Pons (tissue), 1 donor: ENCODE data around the gene ADD3.

Source experiments
- DNase-seq: peaks from one replicate; pipeline ENCODE4 v3.0.0-alpha.2; 2016; ENCODE audit warnings: low spot score

The ADD3 gene

DNA sequence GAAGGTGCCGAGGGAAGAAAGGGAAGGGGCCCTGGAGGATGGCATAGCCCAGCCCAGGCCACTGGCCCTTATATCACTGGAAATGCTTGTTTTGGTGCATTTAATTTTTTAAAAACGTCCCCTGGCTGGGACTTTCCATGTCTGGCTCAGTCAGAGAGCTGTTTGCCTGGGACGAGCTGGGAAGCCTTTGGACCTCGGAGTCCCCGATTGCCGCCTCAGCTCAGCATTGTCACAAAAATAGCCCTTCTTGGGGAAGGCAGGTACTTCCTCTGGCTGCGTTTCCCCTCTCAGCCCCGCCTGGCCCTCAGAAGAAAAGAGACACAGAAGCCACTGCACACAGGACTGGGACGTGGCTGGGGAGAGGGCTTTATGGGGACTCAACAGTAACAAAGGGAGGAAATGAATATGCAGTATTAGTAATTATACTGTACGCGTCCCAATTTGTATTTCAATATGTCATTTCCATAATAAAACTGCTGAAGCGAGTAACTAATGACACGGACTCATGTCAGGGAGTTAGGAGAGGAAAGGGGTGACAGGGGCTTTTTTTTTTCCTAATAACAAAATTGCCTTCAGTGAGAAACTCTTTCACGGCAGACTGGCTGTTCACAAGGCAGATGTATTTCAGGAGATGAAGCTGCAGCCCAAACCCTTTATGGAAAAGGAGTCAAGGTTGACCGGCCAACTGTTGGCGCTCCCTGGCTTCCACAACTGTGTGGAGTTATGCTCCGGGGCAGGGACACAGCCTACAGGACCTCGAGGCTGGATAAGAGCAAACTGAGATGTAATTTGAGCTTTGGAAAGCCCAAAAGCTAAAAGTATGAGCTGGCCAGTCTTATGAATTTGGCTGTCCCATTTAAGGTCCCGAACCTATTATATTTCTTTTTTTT, 168.6 kb downstream of the ADD3 start:
- no peak for DNase-seq

DNA sequence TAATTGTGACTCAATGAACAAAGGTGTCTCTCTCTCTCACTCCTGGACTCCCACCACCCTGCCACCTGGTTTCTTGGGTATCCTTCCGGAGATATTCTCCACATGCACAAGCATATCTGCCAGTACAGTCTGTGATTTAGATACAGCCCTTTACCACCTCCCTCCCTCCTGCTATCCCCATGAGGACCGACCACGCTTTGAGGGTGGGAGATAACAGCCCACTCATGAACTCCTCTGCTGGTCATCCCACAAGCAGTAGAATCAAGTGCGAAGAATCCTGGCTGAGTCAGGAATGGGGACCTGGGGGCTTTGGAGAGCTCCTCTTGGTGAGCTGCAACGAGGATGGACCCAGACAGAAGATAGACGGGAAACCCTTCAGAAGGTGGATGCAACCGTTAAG, 171.4 kb downstream of the ADD3 start:
- DNase-seq, result no peak

- DNase-seq, result no peak
These were observed 173.7 kb downstream of the ADD3 start for GRCh38 chr10:110181451-110181850.

DNA sequence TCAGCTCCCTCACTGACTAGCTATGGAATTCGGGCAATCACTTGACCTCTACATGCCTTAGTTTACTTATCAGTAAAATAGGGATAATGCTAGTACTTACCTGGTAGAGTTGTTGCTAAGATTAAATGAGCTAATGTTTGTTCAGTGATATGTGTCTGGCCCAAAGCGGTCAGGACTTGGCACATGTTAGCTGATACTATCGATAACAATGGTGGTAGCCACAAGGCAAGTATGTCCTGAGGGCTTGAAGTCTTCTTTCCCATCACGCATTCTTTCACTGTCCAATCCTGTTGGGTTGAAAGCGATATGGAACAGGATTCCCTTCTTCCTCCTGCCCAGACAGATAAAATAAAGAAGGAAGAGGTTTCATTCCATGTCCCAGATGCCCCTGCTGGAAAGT, 174.1 kb downstream of the ADD3 start:
- DNase-seq, result no peak

DNA sequence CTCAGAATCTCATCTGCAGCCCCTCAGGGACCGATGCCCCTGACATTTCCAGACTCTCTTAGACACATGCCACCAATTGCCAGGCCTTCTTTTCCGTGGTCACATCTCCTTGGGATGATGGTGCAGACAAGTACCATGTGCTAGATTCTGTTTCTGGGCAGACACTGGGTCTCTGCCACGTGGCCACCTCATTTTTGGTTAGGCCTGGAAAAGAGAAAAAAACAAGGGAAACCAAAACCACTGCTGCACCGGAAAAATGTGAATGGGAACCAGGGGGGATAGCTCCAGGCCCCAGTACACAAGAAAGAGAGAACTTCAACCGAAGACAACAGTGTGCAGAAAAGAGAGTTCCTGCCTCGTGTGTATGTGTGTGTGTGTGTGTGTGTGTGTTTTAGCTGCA, 176.6 kb downstream of the ADD3 start:
- no peak for DNase-seq
